Fibroblast of skin of abdomen (primary cell): ENCODE data around the gene MSX2.

Source experiments
- DNase-seq: peaks from one replicate; pipeline ENCODE4 v3.0.0-alpha.2; 2013

MSX2 gene

GRCh38 chr5:174777111-174777510, 52.7 kb downstream of the MSX2 start:
- no peak for DNase-seq

GRCh38 chr5:174777583-174777982, 53.2 kb downstream of the MSX2 start:
- DNase-seq = peak; percentile 30
